Activated effector memory CD4-positive, alpha-beta T cell treated with Interleukin-2 at 50 U/mL for 16 hours (primary cell): Measurements from ENCODE around the gene EGLN3.
"Not testable (repeated sequence)": the region's sequence is repeated elsewhere in the genome, so short reads cannot be mapped to it uniquely, and the experiment has no call there.

Source experiments
- DNase-seq: peaks from one replicate; pipeline ENCODE4 v3.0.0-alpha.2; 2020

Gene EGLN3

DNA sequence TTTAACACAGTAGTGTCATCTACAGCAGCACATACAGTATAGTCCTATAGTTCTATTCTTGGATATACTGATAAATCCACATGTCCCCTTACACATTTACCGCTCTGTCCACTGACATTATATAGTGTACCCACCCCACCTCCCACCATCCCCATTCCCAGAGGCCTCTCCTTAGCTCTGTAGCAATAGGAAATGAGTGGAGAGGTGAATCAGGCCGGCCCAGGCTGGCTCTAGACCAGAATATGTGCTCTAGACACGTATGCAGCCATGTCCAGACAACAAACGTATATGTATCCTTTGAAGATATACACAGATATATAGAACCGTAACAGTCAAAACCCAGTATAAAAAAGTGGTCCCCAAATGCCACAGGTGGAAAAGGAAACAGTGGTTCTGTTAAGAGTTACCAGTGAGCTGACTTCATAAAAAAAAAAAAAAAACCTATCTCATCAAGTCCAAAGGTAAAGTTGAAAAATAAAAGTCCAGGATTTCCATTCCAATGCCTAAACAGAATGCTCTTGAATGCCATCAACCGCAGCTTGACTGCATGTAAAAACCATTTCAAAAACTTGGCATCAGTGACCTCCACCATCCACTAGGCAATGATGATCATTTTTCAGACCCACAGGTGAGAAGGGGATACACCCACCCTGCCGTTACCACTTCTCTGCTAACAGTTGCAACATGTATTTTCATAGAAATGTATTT lies 16.7 kb downstream of the EGLN3 start:
- DNase-seq = no peak

DNA sequence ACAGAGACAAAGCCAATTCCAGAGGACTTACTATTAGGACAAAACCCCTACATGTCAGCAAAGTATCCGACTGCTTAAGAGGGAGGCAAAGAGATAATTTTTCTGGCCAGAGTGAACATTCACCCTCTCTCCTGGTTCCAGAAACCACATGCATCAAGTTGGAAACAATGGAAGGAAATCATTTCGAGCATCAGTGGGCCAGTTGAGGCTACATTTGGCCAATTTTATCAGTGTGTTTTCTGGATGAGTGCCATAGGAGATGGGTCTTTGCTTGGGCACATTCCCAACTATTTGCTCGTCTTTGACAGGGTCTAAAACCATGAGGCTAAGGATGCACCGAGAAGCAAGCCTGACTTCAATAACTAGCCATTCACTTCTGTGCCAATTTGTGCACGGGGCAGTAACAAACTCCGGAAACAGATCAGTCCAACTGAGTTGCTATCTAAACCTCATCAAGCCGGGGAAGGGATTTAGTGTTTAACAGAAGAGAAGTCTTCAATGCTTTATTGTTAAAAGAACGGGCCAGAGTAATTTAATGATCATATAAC lies 17.4 kb downstream of the EGLN3 start:
- DNase-seq = no peak

DNA sequence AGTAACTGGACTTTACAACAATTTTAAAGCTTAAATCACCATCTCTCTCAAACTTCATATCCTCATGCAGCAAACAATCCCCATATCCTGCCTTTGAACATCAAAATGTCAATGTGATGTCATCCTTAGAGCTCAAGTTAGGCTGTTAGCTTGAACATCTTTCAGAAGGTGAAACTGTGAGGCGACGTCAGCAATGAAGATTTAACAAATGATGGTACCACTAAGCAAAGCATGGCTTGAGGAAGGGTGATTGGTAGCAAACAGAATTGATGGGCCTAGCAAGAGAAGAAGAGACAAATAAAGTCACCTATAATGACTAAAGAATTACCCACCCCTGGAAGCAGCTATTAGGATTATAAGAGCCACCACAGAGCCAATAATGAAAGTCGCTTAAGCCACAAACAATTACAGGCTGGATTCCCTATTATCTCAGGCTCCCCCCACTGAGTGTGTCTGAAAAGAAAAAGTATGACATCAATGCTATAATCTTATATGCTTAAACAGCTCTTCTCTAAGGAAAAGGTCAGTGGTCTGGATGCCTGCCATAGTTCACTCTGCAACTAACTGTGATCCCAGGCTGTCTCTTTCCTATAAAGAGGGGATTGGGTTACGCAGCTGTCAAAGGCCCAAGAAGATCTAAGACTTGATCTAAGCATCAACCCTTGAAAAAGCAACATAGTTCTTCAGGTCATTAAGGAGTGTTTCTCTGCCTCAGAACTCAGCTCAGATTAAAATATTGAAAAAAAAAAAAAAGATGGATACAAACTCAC lies 18.1 kb downstream of the EGLN3 start:
- DNase-seq = no peak

DNA sequence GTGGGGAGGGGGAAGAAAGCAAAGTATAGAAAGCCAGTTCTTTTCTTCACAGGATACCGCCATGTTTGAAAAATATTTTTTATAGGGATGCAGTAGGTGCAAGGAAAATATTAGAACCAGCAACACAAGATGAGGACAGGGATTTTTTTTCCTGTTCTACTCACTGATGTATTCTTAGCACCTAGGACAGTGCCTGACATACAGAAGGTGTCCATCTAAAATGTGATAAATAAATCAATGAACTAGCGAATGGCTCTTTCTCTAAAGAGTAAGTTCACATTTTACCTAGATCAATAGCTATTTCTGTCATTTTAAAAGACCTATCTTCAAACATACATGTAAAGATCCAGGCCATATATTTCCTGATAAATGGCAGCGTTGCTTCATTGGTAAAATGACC lies 18.8 kb downstream of the EGLN3 start:
- no peak for DNase-seq

DNA sequence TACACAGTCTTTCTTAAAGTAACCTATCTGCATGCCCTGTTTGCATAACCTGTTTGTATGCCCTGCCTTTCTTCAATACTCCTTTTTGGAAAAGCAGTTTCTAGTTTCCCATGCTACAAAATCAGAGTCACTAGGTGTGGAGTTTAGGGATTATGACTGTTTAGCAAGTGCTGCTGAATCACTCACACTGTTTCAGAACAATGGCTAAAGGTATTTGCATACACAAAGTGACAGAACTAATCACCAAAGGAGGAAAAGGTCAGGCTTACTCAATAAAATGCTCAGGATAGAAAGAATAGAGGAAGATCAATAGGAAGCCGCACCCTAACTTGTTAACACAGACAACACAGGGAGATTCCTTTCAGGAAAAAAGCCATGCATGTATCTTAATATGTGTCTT lies 19.4 kb downstream of the EGLN3 start:
- no peak for DNase-seq

DNA sequence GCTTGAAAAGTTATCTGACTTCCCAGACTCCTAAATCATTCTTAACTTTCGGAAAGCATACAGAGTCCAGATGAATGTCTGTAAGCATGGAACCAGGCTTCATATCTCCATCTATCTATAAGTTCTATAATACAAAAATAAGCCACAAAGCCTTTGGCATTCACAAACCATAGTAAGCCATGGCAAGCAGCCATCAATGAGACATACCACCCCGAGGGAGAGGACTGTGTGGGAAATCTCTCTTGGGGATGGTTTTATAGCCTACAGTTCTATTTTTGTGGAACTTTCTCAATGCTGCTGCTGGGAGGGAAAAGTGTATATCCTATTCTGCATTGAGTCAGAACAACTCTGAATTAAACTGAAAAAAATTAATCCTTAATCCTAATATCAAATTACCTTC lies 20.4 kb downstream of the EGLN3 start:
- DNase-seq = no peak

DNA sequence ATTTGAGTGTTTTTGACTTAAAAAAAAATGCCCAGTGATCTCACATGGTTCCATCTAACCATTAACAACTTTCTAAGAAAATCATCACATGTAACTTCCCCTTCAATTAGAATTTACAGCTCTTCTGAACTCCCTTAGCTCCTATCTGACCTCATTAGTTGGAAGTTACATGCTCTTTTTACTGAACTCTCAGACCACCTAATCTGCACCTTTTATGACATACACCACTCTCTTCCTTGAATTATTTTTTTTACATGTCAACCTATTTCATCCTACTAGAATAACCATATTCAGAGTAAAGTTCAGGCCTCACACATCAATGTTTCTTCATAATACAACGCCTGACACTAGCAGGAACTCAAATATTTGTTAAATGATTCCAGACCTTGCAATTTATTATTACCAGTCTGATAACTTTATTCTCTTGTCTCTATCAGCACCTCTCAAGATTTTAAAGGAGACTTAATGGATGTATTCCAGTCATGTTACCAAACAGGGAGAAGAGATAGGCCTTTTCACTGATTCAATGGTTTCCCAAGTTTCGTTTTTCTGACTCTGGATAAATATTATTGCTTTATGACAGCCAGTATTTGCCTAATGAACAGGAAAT lies 21.0 kb downstream of the EGLN3 start:
- DNase-seq = no peak

DNA sequence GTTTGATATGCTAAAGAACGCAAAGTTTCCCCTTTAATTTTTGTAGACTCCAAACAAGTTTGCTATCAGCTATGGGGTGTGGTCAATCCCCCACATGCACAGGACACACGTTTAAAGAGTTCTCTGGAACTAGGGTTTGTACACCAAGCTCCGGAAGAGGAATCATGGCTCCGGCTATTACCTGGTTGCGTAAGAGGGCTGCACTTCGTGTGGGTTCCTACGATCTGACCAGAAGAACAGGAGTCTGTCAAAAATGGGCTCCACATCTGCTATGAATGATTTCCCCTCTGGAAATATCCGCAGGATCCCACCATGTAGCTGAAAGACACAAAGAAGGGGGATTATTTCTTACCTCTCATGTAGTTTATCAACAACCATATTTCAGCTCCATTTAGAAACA lies 22.0 kb downstream of the EGLN3 start:
- no peak for DNase-seq

DNA sequence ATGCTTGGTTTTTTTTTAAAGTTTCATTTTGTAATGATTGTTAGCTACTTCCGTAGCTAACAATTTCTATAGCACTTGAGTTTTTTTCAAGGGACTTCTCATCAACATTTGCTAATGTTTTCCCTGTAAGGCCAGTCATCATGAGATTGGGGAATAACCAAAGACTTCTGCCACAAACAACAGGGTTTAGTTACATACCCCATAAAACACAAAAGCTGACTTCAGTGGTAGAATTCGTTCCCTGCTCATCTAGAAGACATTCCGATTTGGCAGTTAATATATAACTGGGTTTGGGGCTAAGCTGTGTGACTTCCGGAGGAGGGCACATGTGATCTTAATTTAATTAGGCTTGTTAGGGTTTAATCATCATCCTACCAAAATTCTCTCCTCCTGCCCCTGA lies 22.9 kb downstream of the EGLN3 start:
- no peak for DNase-seq

DNA sequence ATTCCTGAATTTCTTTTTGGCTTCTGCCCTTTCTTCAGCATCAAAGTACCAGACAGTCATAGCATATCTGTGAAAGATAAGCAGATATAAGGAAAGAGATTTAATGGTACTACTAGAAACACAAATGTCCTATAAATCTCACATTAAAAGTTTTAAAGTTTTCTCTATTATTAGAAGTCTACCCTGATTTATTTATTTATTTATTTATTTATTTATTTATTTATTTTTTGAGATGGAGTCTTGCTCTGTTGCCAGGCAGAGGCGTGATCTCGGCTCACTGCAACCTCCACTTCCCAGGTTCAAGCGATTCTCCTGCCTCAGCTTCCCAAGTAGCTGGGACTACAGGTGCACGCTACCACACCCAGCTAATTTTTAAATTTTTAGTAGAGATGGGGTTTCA lies 23.9 kb downstream of the EGLN3 start:
- not testable (repeated sequence) for DNase-seq

DNA sequence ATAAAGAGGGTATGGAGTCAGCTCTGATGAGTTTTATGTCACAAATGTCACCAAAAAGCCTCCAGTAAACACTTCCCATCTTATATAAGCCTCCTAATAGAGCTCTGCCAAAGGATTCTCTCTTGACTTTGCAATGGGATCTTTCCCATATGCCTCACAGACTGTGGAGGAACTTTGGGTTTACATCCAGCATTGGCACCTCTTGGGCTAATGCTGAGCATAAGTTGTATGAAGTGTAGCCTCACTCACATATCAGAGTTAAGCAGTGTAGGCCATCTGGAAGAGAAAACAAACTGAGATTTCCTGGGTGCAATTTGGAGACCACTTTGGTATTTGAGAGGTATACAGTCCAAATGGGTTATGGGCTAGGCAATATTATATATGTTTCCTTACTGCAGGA lies 24.9 kb downstream of the EGLN3 start:
- DNase-seq = no peak

DNA sequence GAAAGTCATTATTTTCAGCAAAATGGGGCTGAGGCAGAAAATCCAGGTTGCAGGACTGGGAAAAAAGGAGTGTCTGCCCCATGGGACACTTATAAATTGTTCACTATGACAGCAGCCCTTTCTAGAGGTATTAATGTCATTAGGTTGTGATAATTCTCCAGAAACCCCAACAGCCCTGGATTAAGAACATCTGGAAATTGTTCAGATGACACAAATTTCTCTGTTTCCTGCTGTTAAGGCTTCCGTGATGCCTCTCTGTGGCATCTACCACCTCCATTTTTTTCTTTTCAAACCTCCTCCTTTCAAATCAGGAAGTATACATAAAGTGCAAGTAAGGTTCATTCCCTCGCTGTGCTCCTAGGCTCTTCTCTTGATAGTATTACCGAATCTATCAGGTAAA lies 25.6 kb downstream of the EGLN3 start:
- no peak for DNase-seq

DNA sequence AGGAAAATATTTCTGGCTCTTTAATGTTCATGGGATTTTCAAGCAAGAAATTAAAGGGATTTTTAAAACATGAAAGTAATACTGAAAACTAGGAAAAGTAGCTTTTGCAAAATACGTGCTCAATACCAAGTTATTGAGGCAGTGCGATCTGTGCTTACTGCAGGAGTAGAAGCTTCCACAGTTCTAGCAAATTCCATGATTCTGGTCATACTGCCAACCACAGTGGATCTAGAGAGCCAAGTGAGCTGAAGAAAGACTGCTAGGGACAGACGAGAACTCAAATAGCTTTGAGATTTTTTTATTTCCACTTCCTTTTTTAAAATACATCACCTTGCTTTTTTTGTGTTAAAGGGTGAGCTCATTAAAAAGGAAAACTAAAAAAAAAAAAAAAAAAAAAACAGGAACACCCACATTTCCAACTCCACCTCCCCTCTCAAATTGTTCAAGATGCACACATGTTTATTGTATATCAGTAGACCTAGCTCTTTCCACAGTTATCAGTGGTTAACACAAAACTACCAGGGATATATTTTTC lies 26.2 kb downstream of the EGLN3 start:
- no peak for DNase-seq

DNA sequence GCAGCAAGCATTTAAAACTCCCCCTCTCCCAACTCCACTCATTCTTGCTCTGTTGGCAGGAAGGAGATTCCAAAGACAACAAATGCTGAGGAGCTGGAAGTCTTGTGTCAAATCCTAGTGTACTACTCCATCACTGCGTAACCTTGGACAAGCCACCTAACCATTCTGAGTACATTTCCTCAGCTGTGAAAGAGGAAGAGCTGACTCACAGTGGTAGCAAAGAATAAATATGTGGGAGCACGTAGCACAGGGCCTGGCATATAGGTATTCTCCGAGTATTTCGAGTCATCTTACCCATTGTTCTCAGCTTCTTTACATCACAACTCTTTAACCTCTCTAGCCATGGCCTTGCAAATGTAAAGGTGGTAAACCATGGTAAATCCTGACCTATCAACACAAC lies 28.7 kb downstream of the EGLN3 start:
- DNase-seq = no peak

DNA sequence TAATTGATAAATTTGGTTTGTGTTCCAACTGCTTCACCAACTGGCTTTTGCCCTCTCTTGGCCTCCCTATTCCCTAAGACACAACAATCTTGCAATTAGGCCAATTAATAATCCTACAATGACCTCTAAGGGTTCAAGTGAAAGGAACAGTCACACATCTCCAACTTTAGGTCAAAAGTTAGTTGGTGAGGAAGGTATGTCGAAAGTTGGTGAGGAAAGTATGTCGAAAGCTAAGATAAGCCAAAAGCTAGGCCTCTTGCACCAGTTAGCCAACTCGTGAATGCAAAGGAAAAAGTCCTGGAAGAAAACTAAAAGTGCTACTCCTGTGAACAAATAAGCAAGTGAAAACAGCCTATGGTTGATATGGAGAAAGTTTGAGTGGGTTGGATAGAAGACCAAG lies 32.6 kb downstream of the EGLN3 start:
- no peak for DNase-seq

DNA sequence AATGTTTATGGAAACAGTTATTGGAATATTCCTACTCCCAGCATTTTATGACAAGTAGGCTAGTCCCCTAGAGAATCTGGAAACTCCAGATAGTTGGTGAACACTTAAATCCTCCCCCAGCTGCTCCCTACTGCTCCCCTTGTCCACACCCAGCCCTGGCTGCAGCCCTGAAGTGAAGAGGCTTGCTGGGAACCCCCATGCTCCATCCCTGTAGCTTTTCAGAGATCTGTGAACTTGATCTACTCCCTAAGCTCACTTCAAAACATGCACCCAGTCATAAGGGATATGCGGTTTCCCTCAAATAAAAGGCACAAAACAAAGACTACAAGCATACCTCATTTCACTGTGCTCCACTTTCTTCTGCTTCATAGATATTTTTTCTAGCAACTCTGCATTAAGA lies 33.2 kb downstream of the EGLN3 start:
- DNase-seq = no peak

DNA sequence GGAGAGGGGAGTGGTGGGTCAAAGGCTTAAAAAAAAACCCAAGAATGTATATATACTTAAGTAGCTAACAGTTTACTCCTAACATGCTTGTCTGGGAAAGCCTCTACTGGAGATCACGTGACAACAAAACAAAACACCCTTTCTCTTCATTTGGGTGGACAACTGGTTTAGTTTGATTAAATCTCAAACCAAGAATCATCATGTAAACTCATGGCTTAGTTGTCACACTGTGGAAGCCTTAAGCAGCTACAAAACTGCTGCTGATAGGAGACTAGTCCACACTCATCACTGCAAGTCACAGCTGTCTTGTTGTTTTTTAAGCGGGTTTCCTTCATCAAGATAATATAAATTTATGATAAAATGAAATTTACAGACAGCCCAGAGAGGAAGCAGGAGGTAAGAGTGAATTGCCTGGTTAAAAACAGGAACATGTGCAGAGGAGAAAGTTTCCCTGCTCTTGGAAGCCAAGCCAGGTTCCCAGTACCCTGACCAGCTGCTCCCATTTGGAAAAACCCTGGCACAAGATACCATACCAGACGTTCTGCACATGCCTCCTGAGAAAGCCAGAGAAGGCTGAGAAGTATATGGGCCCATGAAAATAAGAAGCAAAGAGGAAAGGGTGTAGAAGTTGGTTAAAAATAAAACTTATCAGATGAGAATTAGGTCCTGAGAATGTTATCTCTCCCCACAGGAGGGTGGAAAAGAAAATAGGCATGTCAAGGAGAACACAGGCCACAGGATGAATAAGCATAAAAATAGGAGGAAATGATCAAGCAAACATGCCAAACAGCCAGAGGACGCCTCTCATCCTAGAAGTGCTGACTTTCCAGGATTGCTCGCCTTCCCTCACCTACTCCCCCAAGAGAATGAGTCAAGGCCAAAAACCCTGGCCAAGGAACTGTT lies 34.0 kb downstream of the EGLN3 start:
- no peak for DNase-seq

DNA sequence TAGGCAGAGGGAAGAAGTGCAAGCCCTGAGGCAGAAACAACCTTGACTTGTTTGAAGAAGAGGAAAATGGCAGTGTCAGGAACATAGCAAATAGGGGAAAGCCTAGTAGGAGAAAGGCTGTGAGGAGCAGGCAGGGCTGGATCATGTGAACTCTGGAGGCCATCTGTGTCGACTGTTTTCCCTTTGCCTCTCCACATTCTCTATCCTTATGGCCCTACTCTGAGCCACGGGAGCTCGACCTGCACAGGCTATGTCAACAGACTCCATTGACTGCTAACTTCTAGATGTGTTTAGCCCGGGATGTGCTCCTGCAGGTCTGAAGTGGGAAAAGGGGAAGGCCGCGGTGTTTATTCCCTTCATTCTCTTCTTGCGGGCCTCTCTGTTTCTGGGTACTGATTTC lies 35.2 kb downstream of the EGLN3 start:
- no peak for DNase-seq

DNA sequence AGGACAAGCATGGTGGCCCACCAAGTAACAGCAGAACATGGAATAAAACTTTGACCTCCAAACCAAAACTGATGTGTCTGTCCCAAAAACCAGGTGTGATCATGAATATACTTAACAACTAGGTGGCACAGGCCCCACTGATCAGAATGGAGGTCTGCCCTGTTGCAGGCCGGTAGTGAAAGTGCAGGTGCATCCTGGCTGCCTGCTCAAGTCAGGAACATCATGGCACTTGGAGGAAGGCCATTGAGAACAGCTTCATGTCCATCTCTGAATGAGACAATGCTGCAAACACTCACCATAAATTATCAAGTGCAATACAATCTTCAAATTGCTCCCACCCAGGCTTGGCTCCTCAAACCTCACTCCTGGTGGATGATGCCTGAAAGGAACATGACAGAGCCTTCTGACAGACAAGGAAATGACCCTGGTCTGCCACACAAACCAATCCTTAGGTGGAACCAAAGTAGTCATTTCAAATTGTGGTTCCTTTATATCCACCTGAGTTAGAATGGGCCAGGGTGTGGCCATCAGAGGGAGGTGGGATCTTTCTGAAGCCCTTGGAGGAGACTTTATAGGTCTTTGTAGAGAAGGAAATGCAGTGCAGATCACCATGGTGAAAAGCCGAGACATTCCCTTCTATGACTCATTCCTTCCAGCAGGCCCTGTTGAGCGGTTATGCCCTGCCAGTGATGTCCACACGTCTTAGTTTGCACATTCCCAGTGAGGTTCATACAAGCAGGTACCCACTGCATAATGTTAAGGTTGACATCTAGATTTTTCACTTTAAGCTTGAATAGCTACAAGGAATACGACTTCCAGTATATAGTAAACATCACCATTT lies 36.0 kb downstream of the EGLN3 start:
- no peak for DNase-seq

DNA sequence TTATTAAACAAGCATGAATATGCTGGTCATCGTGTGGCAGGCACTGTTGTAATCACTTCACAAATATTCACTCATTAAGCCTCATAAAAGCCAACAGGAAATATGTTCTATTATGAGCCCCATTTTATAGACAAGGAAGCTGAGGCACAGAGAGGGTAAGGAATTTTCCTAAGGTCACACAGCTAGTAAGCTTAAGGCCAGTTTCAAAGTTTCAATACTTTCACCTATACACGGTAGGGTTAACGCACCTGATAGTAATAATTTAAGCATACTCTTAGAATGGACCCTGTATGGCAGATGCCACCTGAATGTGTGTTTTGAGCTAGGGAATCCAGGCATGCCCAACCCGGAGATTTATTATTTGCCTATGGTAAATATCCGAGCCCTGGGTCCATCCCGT lies 39.8 kb downstream of the EGLN3 start:
- no peak for DNase-seq

DNA sequence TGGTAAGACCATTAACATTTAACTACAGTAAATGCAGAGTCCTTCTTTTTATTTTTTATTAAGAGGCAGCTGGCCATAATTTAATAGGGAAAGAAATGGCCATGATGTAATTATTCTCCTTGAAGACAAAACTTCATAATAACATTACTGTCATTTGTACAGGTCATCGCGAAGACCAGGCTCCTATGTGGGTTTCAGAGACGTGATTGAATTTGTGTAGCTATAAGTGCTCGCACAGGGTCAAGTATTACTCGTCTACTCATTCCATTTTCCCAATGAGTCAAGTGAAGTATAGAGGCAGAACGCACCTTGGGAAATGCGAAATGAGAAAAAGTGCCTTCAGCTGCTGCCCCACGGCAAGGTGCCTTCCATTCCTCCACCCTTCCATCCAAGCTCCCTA lies 40.4 kb downstream of the EGLN3 start:
- no peak for DNase-seq
